NCI-H524 treated with DMSO at 0.1 percent for 48 hours (cell line): ENCODE data around the gene KLF6.

Source experiments
- DNase-seq: peaks from one replicate; lab custom pipeline; 2025; lab: John Stamatoyannopoulos, UW

Gene KLF6

DNA sequence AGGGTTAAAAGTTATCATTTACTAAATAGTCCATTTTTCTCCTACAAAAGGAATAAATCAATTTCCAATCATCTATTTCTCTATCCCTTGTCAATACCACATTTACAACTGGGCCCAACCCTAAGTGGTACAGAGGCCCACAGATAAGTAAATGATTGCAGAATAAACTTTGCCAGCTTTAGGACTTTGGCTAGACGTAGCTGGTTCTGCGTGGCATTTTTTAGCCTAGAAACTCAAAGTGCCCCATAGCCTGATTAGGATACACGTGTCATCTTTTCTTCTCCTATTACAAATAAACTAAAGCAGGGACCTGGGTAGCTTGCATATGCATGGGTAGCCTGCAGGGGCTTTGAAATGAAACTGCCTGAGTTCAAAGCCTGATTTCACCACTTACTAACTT is 56.4 kb downstream of the KLF6 start:
- DNase-seq = no peak

DNA sequence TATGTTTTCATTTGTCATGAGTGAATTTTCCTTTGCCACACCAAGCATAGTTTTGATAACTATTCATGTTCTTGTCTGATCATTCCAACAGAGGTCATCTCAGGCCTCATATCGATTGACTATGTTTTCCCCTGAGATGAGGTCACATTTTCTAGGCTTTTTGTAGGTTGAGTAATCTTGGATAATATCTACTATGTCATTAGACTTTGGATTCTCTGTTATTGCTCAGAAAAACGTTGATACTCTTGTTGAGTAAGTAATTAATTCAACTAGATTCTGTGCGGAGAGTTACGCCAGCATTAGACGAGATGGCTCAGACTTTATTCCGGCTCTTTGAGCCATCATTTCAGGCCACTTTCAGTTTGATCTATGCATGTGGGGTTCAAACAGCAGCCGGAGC is 57.7 kb downstream of the KLF6 start:
- no peak for DNase-seq
